ENCODE data around the gene PCNX4. TPM values are rescaled to one million over a fixed set of nuclear protein-coding genes. Genes with fewer than 3 reads are reported as not detected.

PCNX4 gene
- polyA plus RNA-seq, 12 donors, result 41.8 to 74.2 (median 59.2) TPM; not detected in 1

DNA sequence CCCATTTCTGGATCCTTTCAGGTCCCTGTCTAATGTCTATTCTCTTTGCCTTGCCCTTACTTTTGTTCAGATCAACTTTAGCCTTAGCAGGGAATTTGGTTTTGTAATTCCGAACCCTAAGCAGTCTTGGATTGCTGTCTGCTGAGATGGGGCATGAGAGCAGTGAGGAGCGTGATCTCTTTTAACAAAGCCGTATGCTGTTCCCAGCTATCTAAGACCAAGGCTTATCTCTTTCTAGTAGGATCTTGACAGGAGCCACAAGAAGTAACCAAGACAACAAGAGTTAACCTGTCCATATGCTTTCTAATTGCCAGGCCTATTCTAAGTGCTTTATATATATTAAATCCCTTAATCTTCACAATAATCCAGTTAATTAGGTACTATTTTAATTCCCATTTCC, 78.0 kb downstream of the PCNX4 start:
- DNase-seq, result no peak

DNA sequence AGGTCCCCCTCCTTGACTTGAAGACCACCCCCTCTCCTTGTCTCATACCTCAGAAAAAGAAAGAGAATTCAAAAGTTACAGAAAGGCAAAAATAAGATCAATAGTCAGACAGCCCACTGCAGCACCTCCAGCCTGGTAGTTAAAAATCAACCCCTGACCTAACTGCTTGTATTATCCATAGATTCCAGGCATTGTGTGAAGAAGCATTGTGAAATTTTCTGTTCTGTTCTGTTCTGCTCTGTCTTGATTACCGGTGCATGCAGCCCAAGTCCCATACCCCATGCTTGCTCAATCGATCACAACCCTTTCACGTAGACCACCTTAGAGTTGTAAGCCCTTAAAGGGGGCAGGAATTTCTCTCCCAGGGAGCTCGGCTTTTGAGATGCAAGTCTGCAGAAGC, 79.2 kb downstream of the PCNX4 start:
- DNase-seq, result no peak

DNA sequence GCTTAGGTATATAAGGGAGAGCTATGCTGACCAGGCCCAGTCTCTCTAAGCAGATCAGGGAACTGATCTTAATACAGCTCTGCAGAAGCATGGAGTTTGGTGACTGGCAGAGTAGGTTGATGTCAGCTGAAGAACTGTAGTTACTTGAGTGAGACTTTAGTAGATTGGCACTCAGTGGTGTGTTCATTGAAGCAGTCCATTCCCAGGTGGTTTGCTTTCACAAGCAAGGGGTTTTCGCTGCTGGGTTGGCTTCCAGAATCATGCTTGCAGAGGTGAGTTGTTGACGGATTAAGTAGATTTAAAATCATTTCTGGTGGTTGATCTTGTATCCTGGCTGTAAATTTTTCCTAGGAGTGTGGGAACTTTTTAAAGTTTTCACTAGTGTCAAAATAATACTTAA, 80.0 kb downstream of the PCNX4 start:
- DNase-seq, result no peak

DNA sequence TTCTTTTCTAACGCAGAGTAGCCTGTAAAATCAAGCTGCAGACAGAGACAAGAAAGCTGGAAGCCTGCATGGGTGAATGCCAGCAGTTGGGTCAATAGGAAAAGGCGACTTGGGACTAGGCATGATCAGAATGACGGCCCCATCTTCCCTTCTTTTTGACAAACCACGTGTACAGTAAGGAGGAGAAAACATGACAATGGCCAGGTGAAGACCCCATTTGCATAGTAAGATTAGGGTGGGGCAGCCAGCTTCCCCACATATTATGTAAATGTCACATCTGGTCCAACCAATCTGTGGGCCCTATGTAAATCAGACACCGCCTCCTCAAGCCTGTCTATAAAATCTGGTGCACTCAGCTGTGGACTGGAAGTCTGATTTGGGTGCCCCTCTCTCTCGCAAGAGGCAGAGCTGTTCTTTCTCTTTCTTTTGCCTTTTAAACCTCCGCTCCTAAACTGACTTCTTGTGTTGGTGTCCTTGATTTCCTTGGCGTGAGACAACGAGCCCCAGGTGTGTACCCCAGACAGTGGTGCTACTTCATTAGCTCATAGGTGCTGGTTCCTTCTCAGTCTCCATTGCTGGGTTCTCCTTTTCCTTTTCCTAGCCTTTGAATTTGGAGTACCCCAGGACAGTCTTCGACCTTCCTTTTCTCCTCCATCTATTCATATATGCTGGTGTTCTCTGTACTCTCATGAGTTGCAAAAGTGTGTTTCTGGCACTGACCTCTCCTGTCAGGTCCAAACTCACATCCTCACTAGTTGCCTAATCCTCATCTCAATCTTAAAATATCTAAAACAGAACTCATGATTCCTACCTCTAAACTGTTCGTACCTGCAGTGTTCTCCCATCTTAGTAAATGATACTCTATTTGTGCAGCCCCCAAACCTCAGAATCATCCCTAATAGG, 82.9 kb downstream of the PCNX4 start:
- DNase-seq, result no peak

DNA sequence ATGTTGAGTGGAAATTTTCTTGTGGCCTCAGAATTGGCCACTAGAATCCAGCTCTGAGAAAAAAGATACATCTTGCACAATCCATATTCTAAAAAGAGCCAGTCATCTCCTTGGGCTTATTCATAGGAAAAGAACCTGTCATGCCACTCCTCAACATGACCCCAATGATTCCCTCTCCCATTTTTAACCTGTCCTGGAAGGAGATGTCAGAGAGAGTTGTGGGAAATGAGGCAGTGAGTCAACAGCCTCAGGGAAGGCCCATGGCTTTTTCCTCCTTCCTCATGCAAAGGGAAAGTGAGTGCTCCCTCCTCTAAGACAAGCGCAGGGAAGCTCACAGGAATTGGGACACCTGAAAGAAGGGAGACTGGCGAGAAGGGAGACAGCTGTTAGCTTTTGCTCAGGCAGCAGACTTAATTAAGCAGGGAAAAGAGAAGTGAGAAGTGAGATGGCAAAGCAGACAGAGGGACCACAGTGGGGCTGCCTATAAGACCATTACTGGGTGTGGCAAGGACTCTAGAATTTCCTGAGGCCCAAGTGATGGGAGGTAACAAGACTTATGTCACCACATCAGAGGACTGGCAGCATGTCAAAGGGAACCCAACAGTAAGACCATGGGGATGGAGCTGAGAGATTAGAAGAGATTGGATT, 83.7 kb downstream of the PCNX4 start:
- DNase-seq, result no peak

DNA sequence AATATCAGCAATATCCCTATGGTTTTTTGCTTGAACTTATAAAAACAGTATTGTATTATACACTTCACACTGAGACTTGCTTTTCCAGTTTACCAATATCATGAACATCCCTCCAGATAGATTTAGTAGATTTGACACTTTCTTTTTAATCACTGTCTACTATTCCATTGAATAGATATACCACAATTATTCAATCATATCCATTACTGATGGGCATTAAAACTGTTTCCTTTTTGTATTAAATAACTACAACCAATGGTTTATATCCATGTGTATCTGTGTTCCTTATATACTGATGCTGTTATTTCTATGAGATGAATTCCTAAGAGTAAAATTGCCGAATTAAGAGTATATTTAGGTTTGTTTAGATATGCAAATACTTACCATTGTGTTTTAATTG, 86.4 kb downstream of the PCNX4 start:
- DNase-seq, result no peak

DNA sequence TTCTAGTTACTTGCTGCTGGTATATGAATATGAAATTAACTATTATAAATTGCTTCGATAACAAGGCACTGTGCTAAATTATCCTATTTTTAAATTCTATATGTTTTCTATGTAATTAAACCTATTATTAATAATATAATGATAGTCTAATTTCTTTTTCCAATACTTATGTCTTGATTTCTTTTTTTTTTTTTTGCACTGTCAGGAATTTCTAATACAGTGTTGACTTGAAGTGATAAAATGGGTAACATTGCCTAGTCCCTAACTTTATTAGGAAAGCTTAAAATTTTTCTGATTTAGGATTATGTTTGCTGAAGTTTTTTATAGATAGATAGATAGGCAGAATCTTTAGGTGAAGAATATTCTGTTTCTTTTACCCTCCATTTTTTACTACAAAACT, 87.1 kb downstream of the PCNX4 start:
- no peak for DNase-seq

DNA sequence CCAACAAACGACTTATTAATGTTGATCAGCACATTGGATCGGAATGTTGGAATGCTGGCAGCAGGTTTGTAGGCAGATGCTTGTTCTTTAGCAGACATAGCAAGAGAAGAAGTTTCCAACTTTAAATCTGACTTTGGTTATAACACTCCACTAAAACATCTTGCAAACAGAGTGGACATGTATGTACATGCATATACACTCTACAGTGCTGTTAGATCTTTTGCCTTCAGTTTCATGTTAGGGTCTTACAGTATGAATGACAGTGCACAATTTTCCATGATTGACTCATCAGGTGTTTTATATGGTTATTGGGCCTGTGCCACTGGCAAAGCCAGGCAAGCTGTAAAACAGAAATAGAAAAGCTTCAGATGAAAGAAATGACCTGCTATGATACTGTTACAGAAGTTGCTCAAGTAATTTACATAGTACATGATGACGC, 87.7 kb downstream of the PCNX4 start:
- no peak for DNase-seq

DNA sequence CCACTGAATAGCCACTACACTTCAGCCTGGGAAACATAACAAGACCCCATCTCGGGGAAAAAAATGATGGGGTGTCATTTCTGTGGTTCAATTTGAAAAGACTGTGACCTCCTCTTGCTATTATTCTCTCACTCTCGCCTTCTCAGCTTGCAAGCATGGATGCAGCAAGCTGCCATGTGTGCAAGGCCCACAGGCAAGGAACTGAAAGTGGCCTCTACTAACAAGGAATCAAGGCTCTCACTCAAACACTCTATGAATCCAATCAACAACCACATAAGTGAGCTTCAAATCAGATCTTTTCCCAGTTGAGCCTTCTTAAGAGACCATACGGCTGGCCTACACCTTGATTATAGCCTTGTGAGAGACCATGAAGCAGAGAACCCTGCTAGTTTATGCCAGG, 91.4 kb downstream of the PCNX4 start:
- DNase-seq, result no peak

DNA sequence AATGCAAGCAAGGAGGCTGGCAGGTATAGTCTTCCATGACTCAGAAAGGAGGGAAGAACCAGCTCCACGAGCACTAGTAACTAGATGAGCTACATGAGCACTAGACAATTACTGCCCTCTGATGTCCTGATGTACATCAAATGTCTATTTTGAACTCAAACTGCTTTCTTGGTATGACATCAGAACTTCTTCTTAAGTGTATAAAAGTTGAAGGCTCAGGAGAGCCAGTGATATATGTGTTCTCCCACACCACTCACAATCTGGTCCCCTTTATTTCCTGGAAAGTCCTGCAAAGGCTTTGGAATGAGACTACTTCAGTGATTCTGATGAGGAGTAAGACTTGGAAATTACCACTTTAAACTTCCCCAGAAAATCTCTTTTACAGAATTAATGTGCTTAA, 92.0 kb downstream of the PCNX4 start:
- DNase-seq, result no peak

DNA sequence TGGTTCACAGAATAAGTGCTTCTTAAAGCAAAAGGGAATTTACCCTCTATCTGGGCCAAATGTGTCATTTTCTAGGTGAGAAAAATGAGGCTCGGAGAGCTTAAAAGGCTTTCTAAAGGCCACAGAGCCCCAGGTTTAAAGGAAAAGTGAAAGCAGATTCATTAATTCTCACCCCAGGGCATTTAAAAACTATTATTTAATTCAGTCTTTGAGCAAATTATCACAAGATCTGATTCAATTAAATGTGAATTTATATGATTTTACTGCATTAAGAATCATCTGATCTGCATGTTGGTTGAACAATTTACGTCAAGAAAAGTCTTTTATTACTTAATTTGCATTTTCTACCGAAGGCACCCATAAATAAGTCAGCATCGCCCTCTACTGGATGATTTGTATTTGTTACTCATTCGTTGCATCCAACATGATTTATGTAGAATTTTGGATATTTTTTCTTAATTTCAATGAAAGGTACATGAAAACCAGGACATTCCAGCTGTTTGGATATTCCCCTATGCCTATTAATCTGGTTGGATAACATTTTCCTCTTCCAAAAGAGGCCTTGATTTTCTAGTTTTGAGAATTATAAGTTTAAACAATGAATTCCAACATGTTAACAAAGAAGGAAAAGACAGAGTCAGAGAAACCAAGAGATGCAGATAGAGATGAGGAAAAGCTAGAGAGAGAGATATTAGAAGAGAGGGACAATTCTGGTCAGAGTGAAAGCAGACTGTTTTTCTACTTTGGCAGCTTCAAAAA, 92.6 kb downstream of the PCNX4 start:
- DNase-seq, result peak; percentile 79

DNA sequence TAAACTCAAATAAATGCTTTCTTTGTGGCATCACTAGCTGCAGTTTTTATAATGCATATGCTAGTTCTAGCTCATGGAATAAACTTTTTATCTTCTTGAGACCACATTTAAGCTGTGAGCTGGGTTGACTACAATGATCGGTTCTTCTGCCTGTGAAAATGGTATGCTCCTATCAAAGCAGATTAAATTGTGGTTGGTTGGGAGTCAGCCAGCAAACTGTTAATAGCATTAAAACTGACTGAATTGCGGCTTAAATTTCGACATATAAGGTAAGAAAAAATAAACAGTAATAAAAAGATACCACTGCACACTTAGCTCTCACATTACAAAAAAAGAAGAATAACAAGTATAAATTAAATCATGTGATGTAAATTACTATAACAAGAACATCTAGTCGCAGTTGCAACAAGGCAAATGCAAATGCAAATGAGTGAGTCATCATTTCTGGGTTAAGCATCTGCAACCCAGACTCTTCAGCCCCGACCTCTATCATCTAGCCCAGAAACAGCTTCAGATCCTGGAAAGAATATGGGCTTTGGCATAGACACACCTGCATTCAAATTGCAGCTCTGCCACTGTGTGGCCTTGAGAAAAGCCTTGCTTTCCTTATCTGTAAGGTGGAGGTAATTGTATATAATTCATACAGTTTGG, 93.3 kb downstream of the PCNX4 start:
- no peak for DNase-seq

DNA sequence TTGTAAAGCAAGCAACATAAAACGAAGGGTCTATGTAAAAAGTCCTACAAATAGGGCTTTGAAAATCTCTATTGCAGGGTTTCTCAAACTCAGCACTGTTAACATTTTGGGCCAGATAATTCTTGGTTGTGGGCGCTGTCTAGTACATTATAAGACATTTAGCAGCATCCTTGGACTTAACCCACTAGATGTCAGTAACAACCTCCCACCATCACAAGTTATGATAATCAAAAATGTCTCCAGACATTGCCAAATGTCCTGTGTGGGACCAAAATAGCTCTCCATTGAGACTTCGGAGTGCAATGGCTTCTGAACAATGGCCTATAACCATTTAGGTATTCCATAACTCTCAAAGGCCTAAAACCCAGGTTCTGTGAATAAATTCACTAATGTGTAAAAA, 96.4 kb downstream of the PCNX4 start:
- no peak for DNase-seq

DNA sequence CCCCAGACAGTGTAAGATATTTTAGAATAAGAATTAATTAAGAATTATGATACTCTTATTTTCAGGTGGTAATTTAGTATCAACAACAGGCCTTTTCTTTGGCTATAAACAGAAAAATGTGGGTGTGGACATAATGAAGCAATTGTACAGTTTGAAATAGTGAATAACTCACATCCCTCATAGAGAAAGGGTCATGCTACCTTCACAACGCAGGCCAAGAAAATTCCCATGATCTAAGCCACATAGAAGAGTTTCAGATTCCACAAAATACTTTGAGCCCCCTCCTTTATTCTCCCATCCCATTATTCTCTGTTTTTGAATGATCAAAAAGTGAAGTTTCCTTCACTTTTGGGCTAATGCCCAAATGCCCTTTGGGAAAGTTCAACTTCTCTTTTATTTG, 97.0 kb downstream of the PCNX4 start:
- DNase-seq, result no peak

DNA sequence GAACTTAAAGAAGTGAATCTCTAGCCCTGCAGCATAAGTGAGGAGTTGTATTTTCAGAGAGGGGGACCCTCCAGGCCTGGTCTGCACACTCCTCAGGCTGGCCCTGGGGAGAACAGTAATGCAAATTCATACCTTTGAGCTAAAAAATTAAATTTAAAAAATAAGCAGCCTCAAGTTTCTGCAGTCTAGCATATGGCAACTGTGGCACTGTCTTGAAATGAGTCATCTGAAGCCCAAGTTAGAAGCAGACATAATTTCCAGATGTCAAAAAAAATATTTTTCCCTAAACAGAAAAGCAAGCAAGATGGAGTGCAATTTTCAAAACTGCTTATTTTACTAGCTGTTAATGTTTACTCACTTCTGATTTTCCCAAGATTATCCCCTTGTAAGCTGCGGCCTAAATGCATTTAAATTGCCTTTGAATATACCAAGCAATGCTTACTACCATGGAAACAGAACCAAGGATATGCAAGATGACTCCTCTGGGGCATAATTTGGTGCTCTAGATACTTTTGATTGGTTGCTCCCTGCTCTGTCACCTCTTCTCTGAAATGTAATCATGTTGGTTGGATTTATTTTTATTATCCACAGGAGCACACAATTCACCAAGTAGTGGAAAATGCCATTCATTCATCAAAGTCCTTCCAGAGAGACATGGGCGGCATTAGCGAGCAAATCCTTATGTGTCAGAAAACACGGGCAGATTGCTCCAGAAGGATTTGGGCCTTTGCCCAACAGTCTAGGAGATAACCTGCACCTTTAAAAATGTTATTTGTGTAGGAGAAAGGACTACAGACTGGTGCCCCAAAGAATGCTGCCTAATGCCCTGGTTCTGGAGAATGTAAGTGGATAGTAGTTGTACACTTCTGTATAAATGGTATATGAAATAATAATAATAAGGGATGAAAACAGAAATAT, 98.5 kb downstream of the PCNX4 start:
- no peak for DNase-seq

DNA sequence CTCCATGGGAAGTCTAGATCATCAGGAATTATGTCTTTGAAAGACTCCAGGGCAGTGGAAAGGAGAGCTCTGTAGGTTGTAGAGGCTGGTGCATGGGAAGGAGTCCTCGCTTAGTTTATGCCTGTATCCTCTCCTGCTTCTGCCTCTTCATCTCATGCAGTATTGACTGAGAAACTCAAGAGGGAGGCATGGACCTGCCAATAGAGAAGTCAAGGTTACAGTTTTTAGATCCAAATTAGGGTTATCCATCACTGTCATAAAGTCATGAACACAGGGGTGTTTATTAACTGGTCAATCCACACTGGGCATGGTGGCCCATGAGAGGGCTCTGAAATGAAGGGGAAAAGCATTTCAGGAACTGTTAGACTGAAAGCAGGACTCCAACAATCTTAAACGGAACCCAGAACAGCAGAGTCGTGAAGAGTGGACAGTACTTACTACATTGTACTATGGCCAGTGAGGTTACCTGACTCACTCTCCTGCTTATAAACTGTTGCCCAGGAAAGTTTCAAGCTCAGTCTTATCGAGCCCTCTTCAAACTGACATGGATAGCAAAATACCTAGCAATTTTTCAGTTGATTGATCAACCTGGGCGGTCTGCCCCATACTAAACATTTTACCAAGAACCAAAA, 103.6 kb downstream of the PCNX4 start:
- DNase-seq, result no peak

DNA sequence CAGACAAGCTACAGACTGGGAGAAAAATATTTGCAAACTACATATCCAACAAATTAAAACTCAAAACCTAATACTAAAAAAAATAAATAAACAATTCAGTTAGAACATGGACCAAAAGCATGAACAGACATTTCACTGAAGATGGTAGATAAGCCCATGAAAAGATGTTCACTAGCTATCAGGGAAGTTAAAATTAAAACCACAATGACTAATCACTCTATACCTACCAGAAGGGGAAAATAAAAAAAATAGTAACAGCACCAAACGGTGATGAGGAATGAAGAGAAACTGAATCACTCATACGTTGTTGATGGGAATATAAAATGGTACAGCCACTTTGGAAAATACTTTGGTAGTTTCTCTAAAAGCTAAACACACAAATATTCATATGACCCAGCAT, 104.6 kb downstream of the PCNX4 start:
- DNase-seq, result no peak

DNA sequence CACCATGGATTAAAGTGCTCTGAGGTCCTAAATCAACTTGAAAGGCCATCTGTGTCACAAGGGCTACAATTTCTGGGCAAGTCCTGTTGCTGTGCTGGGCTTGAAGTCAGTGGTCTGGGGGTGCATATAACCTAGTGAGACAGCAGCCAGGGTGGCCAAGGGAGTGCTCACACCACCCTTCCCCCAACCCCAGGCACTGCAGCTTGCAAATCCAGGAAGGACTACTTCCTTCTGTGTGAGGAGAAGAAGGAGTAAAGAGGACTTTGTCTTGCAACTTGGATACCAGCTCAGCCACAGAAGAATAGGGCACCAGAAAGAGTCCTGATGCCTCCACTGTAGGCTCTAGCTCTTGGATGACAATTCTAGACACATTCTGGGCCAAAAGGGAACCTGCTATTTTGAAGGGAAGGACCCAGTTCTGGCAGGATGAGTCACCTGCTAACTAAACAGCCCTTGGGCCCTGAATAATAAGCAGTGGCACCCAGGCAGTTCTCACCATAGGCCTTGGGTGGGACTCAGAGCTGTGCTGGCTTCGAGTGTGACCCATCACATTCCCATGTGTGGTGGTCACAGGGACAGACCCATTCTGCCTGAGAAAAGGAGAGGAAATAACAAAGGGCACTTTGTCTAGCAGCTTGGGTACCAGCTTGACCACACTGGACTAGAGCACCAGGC, 106.0 kb downstream of the PCNX4 start:
- DNase-seq, result no peak

DNA sequence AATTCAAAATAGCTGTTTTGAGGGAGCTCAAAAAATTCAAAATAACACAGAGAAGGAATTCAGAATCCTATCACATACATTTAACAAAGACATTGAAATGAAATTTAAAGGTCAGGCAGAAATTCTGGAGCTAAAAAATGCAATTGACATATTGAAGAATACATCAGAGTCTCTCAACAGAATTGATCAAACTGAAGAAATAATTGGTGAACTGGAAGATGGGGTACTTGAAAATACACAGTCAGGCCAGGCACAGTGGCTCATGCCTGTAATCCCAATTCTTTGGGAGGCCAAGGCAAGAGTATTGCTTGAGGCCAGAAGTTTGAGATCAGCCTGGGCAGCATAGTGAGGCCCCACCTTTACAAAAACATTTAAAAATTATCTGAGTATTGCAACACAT, 107.6 kb downstream of the PCNX4 start:
- DNase-seq, result no peak

All from muscle of arm (tissue), 12 donors.